GM20000 (cell line): ENCODE measurements around the gene SERINC4.
"Not testable (repeated sequence)": the region's sequence is repeated elsewhere in the genome, so short reads cannot be mapped to it uniquely, and the experiment has no call there.

Experiments
- DNase-seq: peaks from one replicate; pipeline ENCODE4 v3.0.0; 2012; ENCODE audit warnings: low spot score
- CTCF ChIP-seq: IDR thresholded peaks from 2 replicates; pipeline ENCODE4 v1.5.1; 2012; ENCODE audit warnings: mild to moderate bottlenecking, control low read depth; ENCODE audit errors: extremely low read depth, missing control alignments

Gene SERINC4

GRCh38 chr15:43751885-43752284 is 48.1 kb downstream of the SERINC4 start:
- no peak for DNase-seq

GRCh38 chr15:43749690-43750345 is 50.2 kb downstream of the SERINC4 start:
- DNase-seq: peak; percentile 74
- TF ChIP-seq CTCF: no peak

More at GRCh38 chr15:43751885-43752284, 48.1 kb downstream of the SERINC4 start:
- TF ChIP-seq CTCF: no peak

- no peak for DNase-seq
- no peak for TF ChIP-seq CTCF
Measured at GRCh38 chr15:43748376-43748775, 51.6 kb downstream of the SERINC4 start.

- not testable (repeated sequence) for DNase-seq
Measured at GRCh38 chr15:43746903-43747309, 53.1 kb downstream of the SERINC4 start.

- DNase-seq: peak; percentile 95
Measured at GRCh38 chr15:43746245-43746902, 53.6 kb downstream of the SERINC4 start, which contains the start of gene PDIA3. Gene PDIA3, plus strand, starts transcription at chr15:43746438. Its CDS starts 102 bp downstream, at chr15:43746540.
